ENCODE measurements around the gene ZNF771.
"Not testable (repeated sequence)": the region's sequence is repeated elsewhere in the genome, so short reads cannot be mapped to it uniquely, and the experiment has no call there.

ZNF771 gene

DNA sequence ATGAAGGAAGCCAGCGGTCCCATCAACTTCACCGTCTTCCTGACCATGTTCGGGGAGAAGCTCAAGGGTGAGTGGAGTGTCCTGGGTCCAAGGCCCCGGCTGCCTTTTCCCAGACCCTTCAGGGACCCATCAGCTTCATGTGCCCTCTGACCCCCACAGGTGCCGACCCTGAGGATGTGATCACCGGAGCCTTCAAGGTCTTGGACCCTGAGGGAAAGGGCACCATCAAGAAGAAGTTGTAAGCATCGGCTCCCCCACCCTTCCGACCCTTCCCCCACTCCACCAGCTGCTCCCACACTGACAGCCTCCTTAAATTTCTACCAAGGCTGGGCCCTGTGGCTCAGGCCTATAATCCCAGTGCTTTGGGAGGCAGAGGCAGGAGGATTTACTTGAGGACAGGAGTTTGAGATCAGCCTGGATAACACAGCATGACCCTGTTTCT is 30.9 kb upstream of the ZNF771 start:
- DNase-seq (ENCODE audit: low spot score) = no peak

- no peak for DNase-seq (ENCODE audit: low spot score)
These were observed 30.2 kb upstream of the ZNF771 start for GRCh38 chr16:30377050-30377811.

- DNase-seq (ENCODE audit: low spot score) = peak; percentile 88
These were observed 29.6 kb upstream of the ZNF771 start for GRCh38 chr16:30377812-30378235.

- DNase-seq (ENCODE audit: low spot score) = peak; percentile 98
These were observed 28.9 kb upstream of the ZNF771 start for GRCh38 chr16:30378236-30379157.

DNA sequence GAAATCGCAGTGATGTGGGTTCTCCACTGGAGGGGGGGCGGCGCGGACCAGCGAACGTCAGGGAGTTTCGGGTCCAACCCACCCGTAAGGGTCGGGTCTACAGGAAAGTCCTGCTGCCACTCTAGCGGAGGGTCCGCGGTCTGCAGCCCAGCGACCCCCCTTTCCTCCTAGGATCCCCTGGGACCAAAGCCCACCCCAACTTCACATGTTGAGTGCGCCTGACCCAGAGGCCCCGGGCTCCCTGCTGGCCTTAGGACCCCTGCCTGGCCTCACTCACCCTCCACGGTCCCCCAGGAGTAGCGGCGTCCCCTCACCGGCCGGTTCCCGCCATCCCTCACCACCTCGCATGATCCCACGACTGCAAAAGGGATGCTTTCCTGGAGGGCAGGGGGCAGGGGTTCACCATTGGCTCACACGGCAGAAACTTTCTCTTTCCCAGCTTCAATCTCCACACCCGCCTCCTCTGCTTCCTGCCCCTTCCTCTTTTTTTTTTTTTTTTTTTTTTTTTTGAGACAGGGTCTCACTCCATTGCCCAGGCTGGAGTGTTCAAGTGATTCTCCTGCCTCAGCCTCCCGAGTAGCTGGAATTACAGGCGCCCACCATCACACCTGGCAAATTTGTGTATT is 28.1 kb upstream of the ZNF771 start:
- no peak for DNase-seq (ENCODE audit: low spot score)

GRCh38 chr16:30380072-30380802 is 27.2 kb upstream of the ZNF771 start:
- no peak for DNase-seq (ENCODE audit: low spot score)

DNA sequence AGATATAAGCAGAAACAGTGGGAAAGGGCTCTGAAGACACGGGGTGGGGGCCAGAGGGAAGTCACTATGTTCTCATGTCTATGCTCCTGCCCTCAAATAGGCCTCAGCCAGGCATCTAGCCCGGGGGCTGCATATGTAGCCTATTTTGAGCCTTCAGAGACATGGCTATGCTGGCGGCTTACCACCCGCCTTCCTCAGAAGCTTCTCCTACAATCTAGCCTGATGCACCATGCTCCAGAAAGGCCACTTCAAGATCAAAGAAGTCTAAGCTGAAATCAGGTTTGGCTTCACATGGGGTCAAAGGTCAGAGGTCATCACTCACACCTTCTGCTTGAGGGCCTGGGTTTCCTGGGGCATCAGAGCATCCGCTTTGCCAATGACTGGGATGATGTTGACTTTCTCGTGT is 26.6 kb upstream of the ZNF771 start:
- no peak for DNase-seq (ENCODE audit: low spot score)

GRCh38 chr16:30381291-30382041 is 25.9 kb upstream of the ZNF771 start:
- no peak for DNase-seq (ENCODE audit: low spot score)

DNA sequence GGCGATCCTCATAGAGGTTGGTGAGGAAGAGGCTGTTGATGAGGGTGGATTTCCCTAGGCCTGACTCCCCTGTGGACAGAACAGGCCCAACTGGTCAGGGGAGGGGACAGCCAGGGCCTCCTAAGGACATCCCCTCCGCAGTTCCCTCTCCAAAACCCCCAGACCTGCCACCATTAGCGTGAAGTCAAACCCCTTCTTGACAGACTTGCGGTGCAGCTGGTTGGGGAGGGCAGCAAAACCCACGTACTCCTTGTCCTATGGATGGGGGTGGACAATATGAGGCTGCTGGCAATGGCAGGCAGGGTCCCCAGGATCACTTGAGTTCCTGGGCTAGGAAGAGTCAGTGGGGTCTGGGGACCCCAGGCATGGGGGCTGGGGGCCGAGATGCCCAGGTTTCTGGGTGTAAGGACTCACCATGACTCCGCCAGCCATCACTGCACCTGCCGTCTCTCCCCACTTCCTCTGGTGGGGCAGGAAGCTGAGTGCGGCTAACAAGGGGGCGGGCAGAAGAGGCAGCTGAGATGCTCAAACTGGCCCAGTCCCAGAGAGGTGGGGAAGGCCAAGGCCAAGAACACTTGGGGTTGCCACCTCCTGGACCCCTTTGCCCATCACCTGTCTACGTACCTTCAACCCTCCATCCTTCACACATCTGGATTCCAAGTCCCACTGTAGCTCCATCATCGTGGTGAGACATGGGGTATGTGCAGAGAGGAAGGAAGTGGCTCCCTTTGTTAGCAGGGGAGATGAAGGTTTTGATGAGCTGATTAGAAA is 25.1 kb upstream of the ZNF771 start, which contains the start of gene SEPTIN1:
TSS of gene SEPTIN1 (minus strand) at position 451 of the 771 bp plus-strand sequence. CDS start at position 432, 19 bp downstream.
- DNase-seq (ENCODE audit: low spot score) = no peak

DNA sequence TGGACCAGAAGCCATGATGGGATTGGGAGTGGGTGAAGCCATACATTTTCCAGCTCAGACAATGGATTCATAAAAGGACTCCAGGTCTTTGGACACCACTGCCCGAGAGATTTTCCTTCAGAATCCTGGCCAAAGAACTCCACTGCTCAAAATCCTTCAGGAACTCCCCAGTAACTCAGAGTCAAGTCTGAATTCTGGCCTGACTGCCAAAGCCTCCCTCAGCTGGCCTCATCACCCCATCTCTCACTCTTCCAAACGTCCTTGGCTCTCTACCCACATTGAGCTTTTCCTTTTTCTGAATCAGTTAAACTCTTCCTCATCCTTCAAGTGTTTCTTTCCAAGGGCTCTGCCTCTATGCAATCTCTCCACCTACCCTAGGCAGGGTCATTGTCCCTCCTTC is 23.9 kb upstream of the ZNF771 start:
- no peak for DNase-seq (ENCODE audit: low spot score)

GRCh38 chr16:30394592-30395154 is 12.7 kb upstream of the ZNF771 start:
- peak; percentile 36 for DNase-seq (ENCODE audit: low spot score)

GRCh38 chr16:30395155-30395991 is 12.0 kb upstream of the ZNF771 start, which contains the start of gene ZNF48:
TSS of gene ZNF48 (plus strand) at chr16:30395420. CDS start at chr16:30395795, 375 bp downstream.
- DNase-seq (ENCODE audit: low spot score) = peak; percentile 93

- DNase-seq (ENCODE audit: low spot score) = no peak
These were observed 11.3 kb upstream of the ZNF771 start for GRCh38 chr16:30395992-30396585.

GRCh38 chr16:30396627-30397026 is 10.8 kb upstream of the ZNF771 start:
- not testable (repeated sequence) for DNase-seq (ENCODE audit: low spot score)

DNA sequence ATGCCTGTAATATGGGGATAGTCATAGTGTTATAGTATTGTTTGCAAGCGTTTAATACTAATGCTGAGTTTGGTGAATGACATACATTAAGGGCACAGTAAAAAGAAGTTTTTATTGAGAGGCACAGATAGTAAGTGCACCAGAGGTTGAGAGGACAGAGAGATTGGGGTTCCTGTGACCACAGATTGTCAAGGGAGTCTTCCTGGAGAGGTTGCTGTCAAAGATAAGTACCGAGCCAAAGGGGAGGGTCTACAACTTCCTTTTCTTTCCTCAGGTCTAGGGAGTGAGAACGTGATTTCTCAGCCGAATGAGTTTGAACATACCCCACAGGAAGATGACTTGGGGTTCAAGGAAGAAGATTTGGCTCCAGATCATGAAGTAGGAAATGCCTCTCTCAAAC is 10.3 kb upstream of the ZNF771 start:
- no peak for DNase-seq (ENCODE audit: low spot score)

GRCh38 chr16:30397776-30398660 is 9.4 kb upstream of the ZNF771 start:
- no peak for DNase-seq (ENCODE audit: low spot score)

All from kidney tubule cell (primary cell).